ENCODE results near the gene CPE.

- TF ChIP-seq CTCF (conservative IDR thresholded peaks at IDR 0.05 in 1 of 2, IDR thresholded peaks at IDR 0.05 in 1 of 2; ENCODE audit: extremely low read depth in 1 of 2, insufficient read depth in 1 of 2, low read depth in 1 of 2, low read length in 2 of 2) (no peak), EZH2 (IDR thresholded peaks at IDR 0.05; ENCODE audit: borderline replicate concordance, low read length) (no peak)
These were observed 25.9 kb downstream of the CPE start for GRCh38 chr4:165404696-165405095.
